HFFc6 (cell line): ENCODE measurements around the gene MID1IP1. TPM values are rescaled to one million over a fixed set of nuclear protein-coding genes. Genes with fewer than 3 reads are reported as not detected.

Experiments
- DNase-seq: peaks from one replicate; pipeline ENCODE4 v3.0.0-alpha.2; 2018
- H3K27ac Mint-ChIP-seq: 2 replicates; pipeline ENCODE4 v1.8.0; 2020; ENCODE audit warnings: mild to moderate bottlenecking, mixed read lengths
- H3K27me3 Mint-ChIP-seq: 2 replicates; pipeline ENCODE4 v1.8.0; 2021; ENCODE audit warnings: mild to moderate bottlenecking, moderate library complexity, mixed read lengths; ENCODE audit not compliant: insufficient read depth
- H3K36me3 Mint-ChIP-seq: 2 replicates; pipeline ENCODE4 v1.8.0; 2021; ENCODE audit warnings: low read depth, mixed read lengths
- H3K4me1 Mint-ChIP-seq: 2 replicates; pipeline ENCODE4 v1.8.0; 2020; ENCODE audit warnings: low read depth, mixed read lengths
- H3K4me3 Mint-ChIP-seq: 2 replicates; pipeline ENCODE4 v1.8.0; 2020; ENCODE audit warnings: mild to moderate bottlenecking, moderate library complexity, mixed read lengths
- H3K9me3 Mint-ChIP-seq: 2 replicates; pipeline ENCODE4 v1.8.0; 2020; ENCODE audit warnings: mild to moderate bottlenecking, mixed read lengths
- total RNA-seq, 6 experiments: library from RNA; stranded (reverse); fragmentation: NEBNext Ultra II Directional; extraction: Animal tissue kit (Norgen Biotek cat#: 25700); gene quantifications; 2 replicates in 1 of 6; 3 replicates in 5 of 6; pipeline ENCODE4 v1.2.3, GENCODE V29; 2021
- TF ChIP-seq, protein P1 (sequence below): fragments of 200-600 bp; sonication (generic); IDR thresholded peaks from 2 replicates; pipeline ENCODE4 v1.5.0; 2021; ENCODE audit warnings: antibody characterized with exemption, mild to moderate bottlenecking

MID1IP1 gene
- total RNA-seq, 6 experiments from 2014 or later: 17.3 to 22.5 (median 18.5) TPM

DNA sequence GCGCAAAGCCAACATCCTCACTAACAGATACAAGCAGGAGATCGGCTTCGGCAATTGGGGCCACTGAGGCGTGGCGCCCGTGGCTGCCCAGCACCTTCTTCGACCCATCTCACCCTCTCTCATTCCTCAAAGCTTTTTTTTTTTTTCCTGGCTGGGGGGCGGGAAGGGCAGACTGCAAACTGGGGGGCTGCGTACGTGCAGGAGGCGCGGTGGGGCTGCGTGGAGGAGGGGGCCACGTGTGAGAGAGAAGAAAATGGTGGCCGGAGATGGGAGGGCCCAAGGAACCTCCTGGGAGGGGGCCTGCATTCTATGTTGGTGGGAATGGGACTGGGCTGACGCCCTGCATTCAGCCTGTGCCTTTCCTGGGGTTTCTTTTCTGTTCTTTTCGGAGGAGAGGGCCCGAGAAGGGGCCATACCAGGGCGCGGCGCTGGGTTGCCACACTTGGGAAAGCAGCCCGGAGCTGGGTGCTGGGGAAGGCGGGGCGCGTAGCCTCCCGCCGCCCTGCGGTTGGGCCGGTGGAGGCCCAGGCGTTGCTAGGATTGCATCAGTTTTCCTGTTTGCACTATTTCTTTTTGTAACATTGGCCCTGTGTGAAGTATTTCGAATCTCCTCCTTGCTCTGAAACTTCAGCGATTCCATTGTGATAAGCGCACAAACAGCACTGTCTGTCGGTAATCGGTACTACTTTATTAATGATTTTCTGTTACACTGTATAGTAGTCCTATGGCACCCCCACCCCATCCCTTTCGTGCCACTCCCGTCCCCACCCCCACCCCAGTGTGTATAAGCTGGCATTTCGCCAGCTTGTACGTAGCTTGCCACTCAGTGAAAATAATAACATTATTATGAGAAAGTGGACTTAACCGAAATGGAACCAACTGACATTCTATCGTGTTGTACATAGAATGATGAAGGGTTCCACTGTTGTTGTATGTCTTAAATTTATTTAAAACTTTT, 4.5 kb downstream of the MID1IP1 start:
- Mint-ChIP-seq H3K9me3 (no peaks in the 10 kb centered on the region), H3K36me3 (peaks cover 8% of the 10 kb centered on the region), H3K27ac (peak overlapping the region; percentile 93), H3K4me3 (peak overlapping the region; percentile 100), H3K27me3 (no peaks in the 10 kb centered on the region; the same call in 1 of the 2 replicates), H3K4me1 (peaks cover 37% of the 10 kb centered on the region)
- peak; percentile 56 for DNase-seq
- TF ChIP-seq, protein P1, sequence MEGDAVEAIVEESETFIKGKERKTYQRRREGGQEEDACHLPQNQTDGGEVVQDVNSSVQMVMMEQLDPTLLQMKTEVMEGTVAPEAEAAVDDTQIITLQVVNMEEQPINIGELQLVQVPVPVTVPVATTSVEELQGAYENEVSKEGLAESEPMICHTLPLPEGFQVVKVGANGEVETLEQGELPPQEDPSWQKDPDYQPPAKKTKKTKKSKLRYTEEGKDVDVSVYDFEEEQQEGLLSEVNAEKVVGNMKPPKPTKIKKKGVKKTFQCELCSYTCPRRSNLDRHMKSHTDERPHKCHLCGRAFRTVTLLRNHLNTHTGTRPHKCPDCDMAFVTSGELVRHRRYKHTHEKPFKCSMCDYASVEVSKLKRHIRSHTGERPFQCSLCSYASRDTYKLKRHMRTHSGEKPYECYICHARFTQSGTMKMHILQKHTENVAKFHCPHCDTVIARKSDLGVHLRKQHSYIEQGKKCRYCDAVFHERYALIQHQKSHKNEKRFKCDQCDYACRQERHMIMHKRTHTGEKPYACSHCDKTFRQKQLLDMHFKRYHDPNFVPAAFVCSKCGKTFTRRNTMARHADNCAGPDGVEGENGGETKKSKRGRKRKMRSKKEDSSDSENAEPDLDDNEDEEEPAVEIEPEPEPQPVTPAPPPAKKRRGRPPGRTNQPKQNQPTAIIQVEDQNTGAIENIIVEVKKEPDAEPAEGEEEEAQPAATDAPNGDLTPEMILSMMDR: no peak

DNA sequence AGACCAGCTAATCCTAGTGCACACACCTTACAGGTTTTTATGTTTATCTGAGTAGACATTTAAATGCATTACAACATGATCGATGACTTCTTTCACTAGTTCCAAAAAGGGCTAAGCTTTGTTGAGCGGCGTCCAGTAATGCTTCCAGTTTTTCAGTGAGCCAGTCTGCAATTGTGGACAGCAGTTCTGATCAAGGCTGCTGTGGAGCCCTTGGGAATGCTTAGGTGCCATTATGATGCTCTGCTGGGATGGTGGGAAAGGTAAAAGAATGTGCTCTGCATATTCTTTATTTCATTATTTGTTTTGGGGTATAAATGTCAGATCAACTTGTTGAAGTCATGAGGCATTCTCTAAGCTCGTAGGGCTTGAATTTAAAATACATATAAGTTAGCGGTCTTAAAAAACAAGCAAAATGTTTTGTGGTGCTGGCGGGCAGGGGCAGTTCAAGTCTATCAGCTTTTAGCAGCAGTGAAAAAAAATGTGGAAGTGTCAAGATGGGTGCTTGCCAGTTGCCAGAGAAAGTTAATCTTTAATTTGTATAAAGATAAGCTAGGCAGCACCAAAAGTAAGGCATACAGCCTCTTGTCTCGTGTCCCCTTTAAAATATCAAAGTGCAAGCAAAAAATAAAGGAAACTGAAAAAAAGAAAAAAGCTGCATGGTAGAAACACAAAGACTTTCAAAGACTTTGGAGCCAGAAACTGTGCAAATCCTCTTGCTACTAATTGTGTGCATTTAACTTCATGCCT, 5.8 kb downstream of the MID1IP1 start:
- Mint-ChIP-seq H3K4me1 (peaks cover 47% of the 10 kb centered on the region), H3K27ac (peak overlapping the region; percentile 21), H3K4me3 (peak overlapping the region; percentile 100), H3K36me3 (peaks cover 8% of the 10 kb centered on the region), H3K9me3 (no peaks in the 10 kb centered on the region), H3K27me3 (no peaks in the 10 kb centered on the region; the same call in 1 of the 2 replicates)
- TF ChIP-seq, protein P1: no peak
- no peak for DNase-seq

DNA sequence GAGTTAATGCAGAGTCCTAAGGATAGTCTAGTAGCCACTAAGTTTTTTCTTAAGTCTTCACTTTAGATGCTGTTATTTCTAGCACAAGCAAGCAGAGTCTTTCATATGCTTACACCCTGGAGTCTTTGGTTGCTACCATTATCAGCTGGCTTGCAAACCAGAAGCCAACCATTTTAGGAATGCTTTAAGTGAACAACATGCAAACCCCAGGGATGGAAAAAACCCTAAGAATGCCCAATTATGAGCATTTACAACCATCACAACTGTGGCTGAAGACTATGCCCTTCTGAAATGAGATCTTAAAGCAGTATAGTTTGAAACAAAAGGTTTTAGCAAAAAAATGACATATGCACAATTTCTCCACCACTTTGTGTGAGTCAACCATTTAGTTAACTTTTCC, 6.6 kb downstream of the MID1IP1 start:
- no peaks in the 10 kb centered on the region; the same call in 1 of the 2 replicates for H3K27me3 Mint-ChIP-seq
- H3K9me3 Mint-ChIP-seq: no peaks in the 10 kb centered on the region
- peak overlapping the region; percentile 54; the same call in 1 of the 2 replicates for H3K27ac Mint-ChIP-seq
- DNase-seq: no peak
- H3K36me3 Mint-ChIP-seq: peaks cover 8% of the 10 kb centered on the region
- TF ChIP-seq, protein P1: no peak
- peaks cover 44% of the 10 kb centered on the region for H3K4me1 Mint-ChIP-seq
- H3K4me3 Mint-ChIP-seq: no peak overlapping the region

DNA sequence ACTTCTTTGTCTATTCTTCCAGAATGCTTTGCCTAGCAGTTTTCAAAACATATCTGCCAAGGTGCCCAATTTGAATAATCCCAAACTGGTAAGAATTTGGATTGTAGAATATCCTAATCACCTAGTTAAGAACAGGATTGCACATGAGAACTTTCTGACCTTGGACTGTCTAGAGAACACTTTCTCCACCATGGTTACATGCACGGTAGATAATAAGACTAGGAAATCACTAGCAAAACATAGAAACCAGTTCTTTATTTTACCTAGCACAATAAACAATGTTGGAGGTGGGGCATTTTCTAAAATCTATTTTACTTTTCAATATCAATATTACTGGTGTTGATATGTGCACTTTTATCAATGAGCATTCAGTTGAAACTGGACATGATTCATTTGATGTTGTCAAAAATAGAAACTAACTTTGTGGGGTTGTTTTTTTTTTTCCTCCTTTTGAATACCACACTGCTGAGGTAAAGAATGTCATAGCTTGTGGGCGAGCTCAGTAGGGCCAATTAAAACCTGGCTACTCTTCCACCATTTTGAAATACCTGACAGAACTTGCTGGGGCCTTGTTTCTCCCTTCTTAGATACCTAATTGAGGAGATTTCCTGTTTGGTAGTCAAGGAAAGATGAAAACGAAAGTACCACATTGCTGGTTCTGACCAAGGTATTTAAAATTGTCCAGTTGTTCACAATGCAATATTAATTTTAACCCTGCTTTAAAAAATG, 10.4 kb downstream of the MID1IP1 start:
- Mint-ChIP-seq H3K9me3 (no peaks in the 10 kb centered on the region), H3K36me3 (peaks cover 4% of the 10 kb centered on the region; the same call in 1 of the 2 replicates), H3K27ac (peak overlapping the region; percentile 54), H3K27me3 (no peaks in the 10 kb centered on the region), H3K4me1 (peaks cover 33% of the 10 kb centered on the region), H3K4me3 (peak overlapping the region; percentile 50; the same call in 1 of the 2 replicates)
- DNase-seq: no peak
- TF ChIP-seq, protein P1: no peak

DNA sequence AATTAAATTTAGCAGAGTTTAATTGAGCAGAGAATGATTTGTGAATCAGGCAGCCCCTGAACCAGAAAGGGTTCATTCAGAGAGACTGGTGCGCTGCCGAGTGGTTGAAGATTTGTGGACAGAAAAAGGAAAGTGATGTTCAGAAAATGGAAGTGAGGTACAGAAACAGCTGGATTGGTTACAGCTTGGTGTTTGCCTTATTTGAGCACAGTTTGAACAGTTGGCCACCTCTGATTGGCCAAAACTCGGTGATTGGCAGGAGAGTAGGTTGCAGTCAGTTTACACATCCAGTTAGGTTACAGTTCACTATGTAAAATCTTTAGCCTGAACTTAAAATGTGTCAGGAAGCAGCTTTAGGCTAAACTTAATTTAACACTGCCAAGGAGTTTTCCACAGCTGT, 14.9 kb downstream of the MID1IP1 start:
- Mint-ChIP-seq H3K36me3 (no peaks in the 10 kb centered on the region), H3K27me3 (no peaks in the 10 kb centered on the region), H3K27ac (no peak overlapping the region), H3K4me3 (no peak overlapping the region), H3K9me3 (no peaks in the 10 kb centered on the region), H3K4me1 (peaks cover 16% of the 10 kb centered on the region)
- TF ChIP-seq, protein P1: no peak
- no peak for DNase-seq
